PFSK-1 (cell line): ENCODE data around the gene CRX.

Experiments used
- POLR2AphosphoS5 ChIP-seq: IDR thresholded peaks from 2 replicates; pipeline ENCODE4 v1.6.1; 2012; ENCODE audit warnings: low read depth, mild to moderate bottlenecking, control low read depth, low read length, moderate library complexity
- SIN3A ChIP-seq: IDR thresholded peaks from 2 replicates; pipeline ENCODE4 v1.6.1; 2012; ENCODE audit warnings: mild to moderate bottlenecking, low read length, moderate library complexity, borderline replicate concordance; ENCODE audit not compliant: insufficient read depth

DNA sequence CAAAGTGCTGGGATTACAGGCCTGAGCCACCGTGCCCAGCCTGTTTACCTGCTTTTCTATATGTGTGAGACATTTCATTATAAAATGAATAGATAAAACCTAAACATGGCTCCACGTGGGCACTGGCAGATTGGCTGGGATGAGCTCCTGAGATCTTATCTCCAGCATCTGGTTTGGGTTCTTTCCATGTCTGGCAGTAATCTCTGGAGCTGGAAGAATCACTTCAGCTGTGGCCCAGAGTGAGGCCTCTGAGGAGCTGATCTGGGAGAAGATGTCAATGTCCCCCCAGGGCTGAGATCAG lies 69.8 kb downstream of the CRX start:
- TF ChIP-seq POLR2AphosphoS5 = no peak
- no peak for TF ChIP-seq SIN3A
